HepG2 (cell line): ENCODE measurements around the gene ZMAT1. TPM values are rescaled to one million over a fixed set of nuclear protein-coding genes. Genes with fewer than 3 reads are reported as not detected.

ENCODE experiments used
- ARID5B ChIP-seq: IDR thresholded peaks from 2 replicates; pipeline ENCODE4 v1.4.0; 2020; ENCODE audit warnings: mild to moderate bottlenecking, missing genetic modification reagents
- ATF7 ChIP-seq, 2 experiments: fragments of 450-650 bp in 1 of 2; sonication (generic) in 1 of 2; formaldehyde crosslinking in 1 of 2; IDR thresholded peaks; 2 replicates each; pipeline versions ENCODE4 v1.4.0 to v1.6.1; 2016 to 2020; ENCODE audit warnings: antibody characterized with exemption in 1 of 2, mild to moderate bottlenecking in 1 of 2, missing genetic modification reagents in 1 of 2
- CHD2 ChIP-seq: IDR thresholded peaks from 2 replicates; pipeline ENCODE4 v1.6.1; 2011; ENCODE audit warnings: low read depth, low read length, improper control_type of control experiment
- GMEB1 ChIP-seq: sonication (generic); formaldehyde crosslinking; IDR thresholded peaks from 2 replicates; pipeline ENCODE4 v1.5.1; 2020; ENCODE audit warnings: missing genetic modification reagents, mild to moderate bottlenecking, borderline replicate concordance
- IRF2 ChIP-seq: IDR thresholded peaks from 2 replicates; pipeline ENCODE4 v1.6.1; 2018; ENCODE audit warnings: missing genetic modification reagents, missing compliant biosample characterization
- JDP2 ChIP-seq: sonication (generic); formaldehyde crosslinking; IDR thresholded peaks from 2 replicates; pipeline ENCODE4 v1.8.1; 2022; ENCODE audit warnings: missing genetic modification reagents, borderline replicate concordance
- MXI1 ChIP-seq: IDR thresholded peaks from 3 replicates; pipeline ENCODE4 v1.6.1; 2012; ENCODE audit warnings: low read depth, low read length, inconsistent platforms, borderline replicate concordance
- NR2C2 ChIP-seq: sonication (generic); formaldehyde crosslinking; IDR thresholded peaks from 2 replicates; pipeline ENCODE4 v1.4.0; 2020; ENCODE audit warnings: missing genetic modification reagents, mild to moderate bottlenecking, moderate library complexity, borderline replicate concordance
- NR2F1 ChIP-seq, 2 experiments: fragments of 450-650 bp in 1 of 2; formaldehyde crosslinking in 1 of 2; IDR thresholded peaks; 2 replicates each; pipeline versions ENCODE4 v1.5.0 to v1.6.1; 2016 to 2020; ENCODE audit warnings: mild to moderate bottlenecking in 1 of 2, missing compliant biosample characterization in 1 of 2, missing genetic modification reagents in 1 of 2, moderate library complexity in 1 of 2
- POGK ChIP-seq: sonication (generic); formaldehyde crosslinking; conservative IDR thresholded peaks from 2 replicates; pipeline ENCODE4 v1.8.0; 2022; ENCODE audit warnings: mild to moderate bottlenecking, moderate library complexity, missing genetic modification reagents
- SMC3 ChIP-seq: IDR thresholded peaks from 2 replicates; pipeline ENCODE4 v1.6.1; 2011; ENCODE audit warnings: low read length, improper control_type of control experiment
- SSRP1 ChIP-seq: IDR thresholded peaks from 2 replicates; pipeline ENCODE4 v1.6.1; 2016; ENCODE audit warnings: control low read depth
- ZNF563 ChIP-seq: sonication (generic); formaldehyde crosslinking; IDR thresholded peaks from 2 replicates; pipeline ENCODE4 v1.8.0; 2022; ENCODE audit warnings: mild to moderate bottlenecking, moderate library complexity, missing genetic modification reagents
- ZNF740 ChIP-seq: sonication (generic); formaldehyde crosslinking; IDR thresholded peaks from 2 replicates; pipeline ENCODE4 v1.4.0; 2020; ENCODE audit warnings: missing genetic modification reagents
- polyA plus RNA-seq, 8 experiments: library from polyadenylated mRNA; depleted of rRNA in 3 of 8; stranded (reverse) in 7 of 8; unstranded in 1 of 8; fragments of >200 nt; fragmentation: Illumina TruSeq in 4 of 8; extraction: Trizol in 4 of 8; gene quantifications; 2 replicates each; pipeline versions ENCODE4 v1.2.1 to v1.2.3, GENCODE V29; 2011 to 2016; ENCODE audit warnings: low read depth in 4 of 8, missing spikeins in 1 of 8, mixed read lengths in 1 of 8; ENCODE audit not compliant: insufficient read depth in 1 of 8
- total RNA-seq, 5 experiments: library from RNA; depleted of rRNA; stranded (reverse); fragments of >200 nt; fragmentation: Illumina TruSeq; extraction: Trizol; gene quantifications; 2 replicates each; pipeline ENCODE4 v1.2.3, GENCODE V29; 2016; ENCODE audit warnings: low read depth in 1 of 5
- TF ChIP-seq, protein P1 (sequence below): sonication (generic); formaldehyde crosslinking; IDR thresholded peaks from 2 replicates; pipeline ENCODE4 v1.4.0; 2020; ENCODE audit warnings: mild to moderate bottlenecking, missing genetic modification reagents, borderline replicate concordance
- TF ChIP-seq, protein P2 (sequence below): sonication (generic); formaldehyde crosslinking; IDR thresholded peaks from 2 replicates; pipeline ENCODE4 v1.8.0; 2022; ENCODE audit warnings: mild to moderate bottlenecking, missing genetic modification reagents; ENCODE audit not compliant: insufficient replicate concordance

The ZMAT1 gene
- total and polyA plus RNA-seq, 2 of the 13 experiments (the other 11 are each of a cell fraction or from before 2014, with no cell fraction given) = 0.01 to 0.02 TPM

DNA sequence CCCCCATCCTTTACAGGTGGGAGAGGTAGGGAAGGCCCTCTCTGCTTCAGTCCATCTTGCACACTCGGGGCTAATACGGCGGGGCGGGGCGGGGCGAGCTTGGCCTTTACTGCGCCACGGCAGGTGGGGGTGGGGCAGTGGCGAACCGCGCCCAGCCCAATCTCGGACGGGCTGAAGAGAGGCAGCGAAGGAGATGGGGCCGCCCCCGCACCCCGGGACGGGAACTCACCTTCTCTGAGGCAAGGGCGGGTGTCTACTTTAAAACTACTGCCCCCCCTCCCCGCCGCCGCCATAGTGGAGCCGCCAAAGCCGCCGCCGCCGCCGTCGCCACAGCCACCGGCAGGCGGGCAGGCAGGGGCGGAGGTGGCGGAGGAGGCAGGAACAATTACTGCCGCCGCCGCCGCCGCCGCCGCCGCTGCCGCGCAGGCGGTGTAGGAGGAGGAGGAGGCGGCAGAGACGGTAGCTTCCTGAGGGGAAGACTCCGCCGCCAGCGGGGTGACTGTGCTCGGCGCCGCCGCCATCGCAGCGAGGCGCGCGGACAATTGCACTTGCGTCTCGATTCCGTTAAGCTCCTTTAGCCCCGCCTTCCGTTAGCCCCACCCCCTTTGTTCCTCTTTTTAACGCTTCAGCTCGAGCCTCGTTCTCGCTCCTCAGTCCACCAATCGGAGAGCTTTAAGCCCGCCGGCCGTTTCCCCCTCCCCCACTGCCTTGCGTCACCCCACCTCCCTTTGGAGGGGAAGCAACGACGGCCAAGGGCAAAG is at the start of gene ZMAT1 (continued):
- TF ChIP-seq GMEB1 (no peak), SMC3 (no peak), SSRP1 (no peak), NR2F1 (CRISPR knock-in tag; IDR thresholded peaks at IDR 0.05) (0 out of 4 replicates have a peak, but pooled peaks of 1 of the 2 experiments have one; percentile 30), MXI1 (no peak), ZNF740 (no peak), IRF2 (CRISPR knock-in tag) (no peak), ATF7 (IDR thresholded peaks at IDR 0.05) (no peak), ATF7 (CRISPR knock-in tag; IDR thresholded peaks at IDR 0.05) (no peak), JDP2 (no peak), ARID5B (CRISPR knock-in tag) (0 out of 2 replicates have a peak, but pooled peaks have one; percentile 18), CHD2 (peak; percentile 24; the same call in 1 of the 2 replicates), POGK (CRISPR knock-in tag) (0 out of 2 replicates have a peak, but pooled peaks have one; percentile 36), NR2C2 (peak; percentile 85), ZNF563 (peak; percentile 42; the same call in 1 of the 2 replicates)
- TF ChIP-seq, protein P1, sequence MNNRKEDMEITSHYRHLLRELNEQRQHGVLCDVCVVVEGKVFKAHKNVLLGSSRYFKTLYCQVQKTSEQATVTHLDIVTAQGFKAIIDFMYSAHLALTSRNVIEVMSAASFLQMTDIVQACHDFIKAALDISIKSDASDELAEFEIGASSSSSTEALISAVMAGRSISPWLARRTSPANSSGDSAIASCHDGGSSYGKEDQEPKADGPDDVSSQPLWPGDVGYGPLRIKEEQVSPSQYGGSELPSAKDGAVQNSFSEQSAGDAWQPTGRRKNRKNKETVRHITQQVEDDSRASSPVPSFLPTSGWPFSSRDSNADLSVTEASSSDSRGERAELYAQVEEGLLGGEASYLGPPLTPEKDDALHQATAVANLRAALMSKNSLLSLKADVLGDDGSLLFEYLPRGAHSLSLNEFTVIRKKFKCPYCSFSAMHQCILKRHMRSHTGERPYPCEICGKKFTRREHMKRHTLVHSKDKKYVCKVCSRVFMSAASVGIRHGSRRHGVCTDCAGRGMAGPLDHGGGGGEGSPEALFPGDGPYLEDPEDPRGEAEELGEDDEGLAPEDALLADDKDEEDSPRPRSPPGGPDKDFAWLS (CRISPR knock-in tag) = no peak
- TF ChIP-seq, protein P2, sequence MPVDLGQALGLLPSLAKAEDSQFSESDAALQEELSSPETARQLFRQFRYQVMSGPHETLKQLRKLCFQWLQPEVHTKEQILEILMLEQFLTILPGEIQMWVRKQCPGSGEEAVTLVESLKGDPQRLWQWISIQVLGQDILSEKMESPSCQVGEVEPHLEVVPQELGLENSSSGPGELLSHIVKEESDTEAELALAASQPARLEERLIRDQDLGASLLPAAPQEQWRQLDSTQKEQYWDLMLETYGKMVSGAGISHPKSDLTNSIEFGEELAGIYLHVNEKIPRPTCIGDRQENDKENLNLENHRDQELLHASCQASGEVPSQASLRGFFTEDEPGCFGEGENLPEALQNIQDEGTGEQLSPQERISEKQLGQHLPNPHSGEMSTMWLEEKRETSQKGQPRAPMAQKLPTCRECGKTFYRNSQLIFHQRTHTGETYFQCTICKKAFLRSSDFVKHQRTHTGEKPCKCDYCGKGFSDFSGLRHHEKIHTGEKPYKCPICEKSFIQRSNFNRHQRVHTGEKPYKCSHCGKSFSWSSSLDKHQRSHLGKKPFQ (CRISPR knock-in tag) = peak; percentile 32
